GM18498 (cell line): ENCODE results near the gene TRPM1.

Source experiments
- ATAC-seq: cut with Tn5 transposase; IDR thresholded peaks from one replicate; pipeline ENCODE4 v1.9.1; 2021; ENCODE audit warnings: mild to moderate bottlenecking, moderate library complexity; ENCODE audit not compliant: unreplicated experiment

The TRPM1 gene

GRCh38 chr15:31085359-31085758 lies 16.2 kb downstream of the TRPM1 start:
- ATAC-seq, result no peak

GRCh38 chr15:31084176-31084575 lies 17.3 kb downstream of the TRPM1 start:
- no peak for ATAC-seq

GRCh38 chr15:31083370-31083780 lies 18.1 kb downstream of the TRPM1 start:
- ATAC-seq, result no peak

- no peak for ATAC-seq
These were observed 18.7 kb downstream of the TRPM1 start for GRCh38 chr15:31082771-31083369.

GRCh38 chr15:31081588-31082250 lies 19.8 kb downstream of the TRPM1 start:
- ATAC-seq, result no peak

GRCh38 chr15:31081056-31081455 lies 20.5 kb downstream of the TRPM1 start:
- ATAC-seq, result no peak

GRCh38 chr15:31080591-31081014 lies 20.9 kb downstream of the TRPM1 start:
- ATAC-seq, result no peak

GRCh38 chr15:31079519-31079918 lies 22.0 kb downstream of the TRPM1 start:
- ATAC-seq, result no peak

- no peak for ATAC-seq
These were observed 23.1 kb downstream of the TRPM1 start for GRCh38 chr15:31078471-31078870.

- ATAC-seq, result no peak
These were observed 23.6 kb downstream of the TRPM1 start for GRCh38 chr15:31077941-31078340.

- no peak for ATAC-seq
These were observed 24.3 kb downstream of the TRPM1 start for GRCh38 chr15:31077181-31077580.

- no peak for ATAC-seq
These were observed 27.2 kb downstream of the TRPM1 start for GRCh38 chr15:31074321-31074720.

GRCh38 chr15:31070867-31071266 lies 30.7 kb downstream of the TRPM1 start:
- ATAC-seq, result no peak

GRCh38 chr15:31069360-31070000 lies 32.0 kb downstream of the TRPM1 start:
- ATAC-seq, result no peak

- ATAC-seq, result no peak
These were observed 33.5 kb downstream of the TRPM1 start for GRCh38 chr15:31067890-31068603.

GRCh38 chr15:31065824-31066223 lies 35.7 kb downstream of the TRPM1 start:
- no peak for ATAC-seq

GRCh38 chr15:31062911-31063310 lies 38.6 kb downstream of the TRPM1 start:
- ATAC-seq, result no peak

- ATAC-seq, result no peak
These were observed 39.1 kb downstream of the TRPM1 start for GRCh38 chr15:31062310-31062847.

GRCh38 chr15:31060429-31061140 lies 40.9 kb downstream of the TRPM1 start:
- no peak for ATAC-seq

GRCh38 chr15:31058236-31058962 lies 43.1 kb downstream of the TRPM1 start:
- no peak for ATAC-seq
